ENCODE data around the gene CIB2. TPM values are rescaled to one million over a fixed set of nuclear protein-coding genes. Genes with fewer than 3 reads are reported as not detected.

The CIB2 gene
- total RNA-seq, 1 experiment from 2014 or later, result 43.2 TPM

GRCh38 chr15:78085928-78086327 lies 45.3 kb downstream of the CIB2 start:
- Histone ChIP-seq H2BK15ac (ENCODE audit: low read depth, low read length) (no peak overlapping the region), H2AK5ac (ENCODE audit: insufficient read length, low read length) (no peak overlapping the region), H2BK12ac (ENCODE audit: insufficient read length, low read depth, low read length) (no peak overlapping the region), H2BK20ac (ENCODE audit: low read depth, low read length, poor library complexity, severe bottlenecking) (no peak overlapping the region), H3K27ac (ENCODE audit: insufficient read length, low read depth, low read length) (no peak overlapping the region), H3K23ac (ENCODE audit: insufficient read length, low read depth, low read length) (no peak overlapping the region), H4K91ac (ENCODE audit: insufficient read length, low read depth, low read length) (no peak overlapping the region), H2BK120ac (ENCODE audit: low read depth, low read length, poor library complexity, severe bottlenecking) (no peak overlapping the region), H4K8ac (replicated peaks; ENCODE audit: insufficient read length, low read depth, low read length) (no peak overlapping the region), H3K4ac (ENCODE audit: low read depth, low read length) (no peak overlapping the region), H3K4me2 (ENCODE audit: insufficient read depth, insufficient read length, low read length) (no peak overlapping the region), H4K20me1 (ENCODE audit: control insufficient read depth, insufficient read depth, insufficient read length) (no peaks in the 10 kb centered on the region), H3K79me2 (ENCODE audit: insufficient read depth, low read length) (no peaks in the 10 kb centered on the region), H3K9me3 (ENCODE audit: control insufficient read depth, low read depth, low read length) (no peaks in the 10 kb centered on the region), H3K79me1 (ENCODE audit: insufficient read depth, low read depth, low read length, poor library complexity, severe bottlenecking) (no peaks in the 10 kb centered on the region), H2AFZ (ENCODE audit: low read length) (no peak overlapping the region), H3K9ac (ENCODE audit: extremely low read depth, insufficient read length, low read length) (no peak overlapping the region), H3K14ac (ENCODE audit: insufficient read depth, low read length) (no peak overlapping the region), H2BK5ac (ENCODE audit: insufficient read length, low read length) (no peak overlapping the region), H3K27me3 (ENCODE audit: insufficient read depth, low read length) (no peaks in the 10 kb centered on the region), H3T11ph (ENCODE audit: low read length) (no peak overlapping the region), H3K18ac (ENCODE audit: insufficient read length, low read depth, low read length) (no peak overlapping the region), H4K5ac (ENCODE audit: insufficient read length, low read depth, low read length) (no peak overlapping the region), H3K56ac (ENCODE audit: insufficient read length, low read depth, low read length) (no peak overlapping the region), H3K4me1 (ENCODE audit: insufficient read depth, low read length) (no peaks in the 10 kb centered on the region), H3K23me2 (ENCODE audit: insufficient read length, low read depth, low read length, poor library complexity, severe bottlenecking) (no peaks in the 10 kb centered on the region)
- H3K4me3 Mint-ChIP-seq, result no peak overlapping the region
- DNase-seq, result no peak
- no CpG with 5 or more reads among the region's 1 CpG for WGBS (ENCODE audit: extremely low coverage, insufficient read length, low lambda C conversion rate)
- peaks cover 9 to 11% of the 10 kb centered on the region in 2 experiments for H3K4me1 Mint-ChIP-seq
- peaks cover 0 to 3% of the 10 kb centered on the region in 2 experiments; a peak in 1 of 5 replicates for H3K9me3 Mint-ChIP-seq
- H3K27me3 Mint-ChIP-seq (ENCODE audit: low read depth), result peaks cover 11% of the 10 kb centered on the region
- no peaks in the 10 kb centered on the region for H3K36me3 Mint-ChIP-seq (ENCODE audit: insufficient read depth in 1 of 3, low read depth in 3 of 3)
- no peak for TF ChIP-seq CTCF (conservative IDR thresholded peaks at IDR 0.05)
- H3K27ac Mint-ChIP-seq, result no peak overlapping the region
